Hepatocyte (in vitro differentiated cells): ENCODE data around the gene ANG. TPM values are rescaled to one million over a fixed set of nuclear protein-coding genes. Genes with fewer than 3 reads are reported as not detected.
A peak's percentile ranks its signal among the peaks of the same experiment; 100 is the strongest.

Experiments
- DNase-seq: peaks from one replicate; pipeline ENCODE4 v3.0.0-alpha.2; 2016; ENCODE audit warnings: low spot score
- H2AFZ ChIP-seq: fragments of 200-600 bp; sonication (generic); 2 replicates; pipeline ENCODE4 v1.6.0; 2016; ENCODE audit warnings: antibody characterized with exemption, mild to moderate bottlenecking
- H3K27ac ChIP-seq: fragments of 200-600 bp; sonication (generic); 2 replicates; pipeline ENCODE4 v1.5.1; 2016; ENCODE audit warnings: mild to moderate bottlenecking
- H3K27me3 ChIP-seq: fragments of 200-600 bp; sonication (generic); 2 replicates; pipeline ENCODE4 v1.6.1; 2016
- H3K36me3 ChIP-seq: fragments of 200-600 bp; sonication (generic); replicated peaks from 2 replicates; pipeline ENCODE4 v1.5.1; 2016; ENCODE audit warnings: low read depth; ENCODE audit not compliant: insufficient read depth
- H3K4me1 ChIP-seq: fragments of 200-600 bp; sonication (generic); 2 replicates; pipeline ENCODE4 v1.5.1; 2016; ENCODE audit warnings: mild to moderate bottlenecking, moderate library complexity; ENCODE audit not compliant: insufficient read depth
- H3K4me2 ChIP-seq: fragments of 200-600 bp; sonication (generic); 2 replicates; pipeline ENCODE4 v1.6.0; 2016
- H3K4me3 ChIP-seq: fragments of 200-600 bp; sonication (generic); 2 replicates; pipeline ENCODE4 v1.5.1; 2016; ENCODE audit warnings: mild to moderate bottlenecking
- H3K79me2 ChIP-seq: fragments of 200-600 bp; sonication (generic); 2 replicates; pipeline ENCODE4 v1.6.0; 2017; ENCODE audit warnings: mild to moderate bottlenecking
- H3K9me2 ChIP-seq: fragments of 200-600 bp; sonication (generic); replicated peaks from 2 replicates; pipeline ENCODE4 v1.6.0; 2017; ENCODE audit warnings: mild to moderate bottlenecking; ENCODE audit not compliant: insufficient read depth
- H3K9me3 ChIP-seq: fragments of 200-600 bp; sonication (generic); 2 replicates; pipeline ENCODE4 v1.5.1; 2016; ENCODE audit warnings: low read depth, mild to moderate bottlenecking
- H4K20me1 ChIP-seq: fragments of 200-600 bp; sonication (generic); 2 replicates; pipeline ENCODE4 v1.6.0; 2016; ENCODE audit warnings: mild to moderate bottlenecking; ENCODE audit not compliant: insufficient read depth, poor library complexity, severe bottlenecking
- CTCF ChIP-seq: fragments of 200-600 bp; sonication (generic); IDR thresholded peaks from 2 replicates; pipeline ENCODE4 v1.5.1; 2016; ENCODE audit warnings: antibody characterized with exemption, mild to moderate bottlenecking; ENCODE audit not compliant: poor library complexity
- EZH2 ChIP-seq: fragments of 200-600 bp; sonication (generic); IDR thresholded peaks from 2 replicates; pipeline ENCODE4 v1.6.1; 2016; ENCODE audit warnings: antibody characterized with exemption, mild to moderate bottlenecking, borderline replicate concordance
- EZH2phosphoT487 ChIP-seq: fragments of 200-600 bp; sonication (generic); IDR thresholded peaks from one replicate; pipeline ENCODE4 v1.6.1; 2018; ENCODE audit warnings: antibody characterized with exemption, mild to moderate bottlenecking, low read depth, moderate library complexity; ENCODE audit not compliant: unreplicated experiment, severe bottlenecking
- WGBS: methylation state at CpG from one replicate; pipeline ENCODE4 v1.1.6; 2016; ENCODE audit warnings: low lambda C conversion rate; ENCODE audit errors: missing lambda C conversion rate; 5-methylcytosine and 5-hydroxymethylcytosine counted together
- polyA plus RNA-seq: library from polyadenylated mRNA; unstranded; fragments of >200 nt; fragmentation: Nextera tagmentation; extraction: Ambion mirVana; gene quantifications from 2 replicates; pipeline ENCODE4 v1.2.1, GENCODE V29; 2016
- total RNA-seq: library from RNA; depleted of rRNA; stranded (reverse); fragments of >200 nt; gene quantifications from 2 replicates; pipeline ENCODE4 v1.2.3, GENCODE V29; 2014

ANG gene
- total and polyA plus RNA-seq, 2 experiments from 2014 or later: 79.1 to 103 TPM

- Histone ChIP-seq H3K9me2 (no peaks in the 10 kb centered on the region), H2AFZ (no peak overlapping the region), H3K9me3 (no peaks in the 10 kb centered on the region), H4K20me1 (no peaks in the 10 kb centered on the region), H3K79me2 (peaks cover 27% of the 10 kb centered on the region), H3K4me1 (peaks cover 24% of the 10 kb centered on the region), H3K27me3 (no peaks in the 10 kb centered on the region), H3K4me2 (peak overlapping the region; percentile 87), H3K4me3 (peak overlapping the region; percentile 12), H3K36me3 (no peaks in the 10 kb centered on the region), H3K27ac (peak overlapping the region; percentile 99)
- peak; percentile 46 for DNase-seq
- TF ChIP-seq EZH2phosphoT487: no peak
- TF ChIP-seq EZH2: no peak
- TF ChIP-seq CTCF: no peak
- 49% methylated on average over 7 of the region's 7 CpGs for WGBS
Observed at GRCh38 chr14:20686386-20687143, 2.0 kb upstream of the ANG start.

GRCh38 chr14:20687362-20688166 is 1.0 kb upstream of the ANG start:
- DNase-seq: peak; percentile 65
- peak overlapping the region; percentile 99 for H3K27ac ChIP-seq
- H3K9me2 ChIP-seq: no peaks in the 10 kb centered on the region
- peak overlapping the region; percentile 12 for H3K4me3 ChIP-seq
- H3K36me3 ChIP-seq: no peaks in the 10 kb centered on the region
- H3K27me3 ChIP-seq: no peaks in the 10 kb centered on the region
- peak overlapping the region; percentile 87 for H3K4me2 ChIP-seq
- peaks cover 35% of the 10 kb centered on the region for H3K79me2 ChIP-seq
- 57% methylated on average over 5 of the region's 5 CpGs for WGBS
- TF ChIP-seq CTCF: no peak
- no peak for TF ChIP-seq EZH2phosphoT487
- TF ChIP-seq EZH2: no peak
- H2AFZ ChIP-seq: no peak overlapping the region
- H3K4me1 ChIP-seq: peaks cover 24% of the 10 kb centered on the region
- H3K9me3 ChIP-seq: no peaks in the 10 kb centered on the region
- no peaks in the 10 kb centered on the region for H4K20me1 ChIP-seq

GRCh38 chr14:20690848-20691640 is 2.5 kb downstream of the ANG start:
- Histone ChIP-seq H3K27ac (no peak overlapping the region), H3K79me2 (peaks cover 46% of the 10 kb centered on the region), H3K4me1 (peaks cover 24% of the 10 kb centered on the region), H2AFZ (no peak overlapping the region), H3K9me3 (no peaks in the 10 kb centered on the region), H3K9me2 (no peaks in the 10 kb centered on the region), H3K4me2 (peak overlapping the region; percentile 38), H3K36me3 (no peaks in the 10 kb centered on the region), H3K27me3 (no peaks in the 10 kb centered on the region), H4K20me1 (no peaks in the 10 kb centered on the region), H3K4me3 (no peak overlapping the region)
- peak; percentile 82 for DNase-seq
- TF ChIP-seq CTCF (peak; percentile 85), EZH2 (no peak)
- WGBS: 43% methylated on average over 9 of the region's 9 CpGs
